Activated effector memory CD4-positive, alpha-beta T cell treated with Interleukin-2 at 50 U/mL for 16 hours (primary cell): ENCODE results near the gene TSNAX.

ENCODE experiments used
- DNase-seq: peaks from one replicate; pipeline ENCODE4 v3.0.0-alpha.2; 2020

TSNAX gene

DNA sequence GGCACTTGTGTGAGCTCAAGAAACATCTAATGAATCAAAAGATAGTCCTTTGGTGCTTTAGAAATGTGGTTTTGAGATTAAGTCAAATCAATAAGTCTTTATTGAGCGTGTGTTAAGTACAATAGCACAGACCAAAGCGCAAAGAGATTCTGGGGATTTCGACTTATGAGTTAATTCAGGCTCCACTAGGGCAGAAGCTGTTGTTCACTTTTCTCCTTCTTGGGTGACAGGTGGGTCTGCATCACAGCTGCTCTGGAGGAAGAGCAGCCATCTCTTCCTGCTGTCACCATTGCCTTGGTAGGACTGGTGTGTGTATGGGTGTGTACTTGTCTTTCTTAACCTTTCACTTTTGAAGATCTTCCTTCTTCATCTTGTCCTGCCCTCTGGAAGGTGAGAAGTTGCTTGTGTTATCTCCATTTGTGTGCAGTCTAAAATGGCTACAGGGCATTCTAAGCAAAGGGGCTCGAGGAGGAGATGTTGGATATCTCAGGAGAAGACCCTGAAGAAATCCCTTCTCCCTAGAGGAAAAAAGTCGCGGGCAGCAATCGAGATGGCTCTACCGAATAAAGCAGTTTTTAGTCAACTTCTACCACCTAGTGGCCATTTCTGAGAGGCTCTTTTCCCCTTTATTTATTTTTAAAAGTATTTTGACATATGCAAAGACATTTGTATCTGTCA lies 75.3 kb downstream of the TSNAX start:
- no peak for DNase-seq

DNA sequence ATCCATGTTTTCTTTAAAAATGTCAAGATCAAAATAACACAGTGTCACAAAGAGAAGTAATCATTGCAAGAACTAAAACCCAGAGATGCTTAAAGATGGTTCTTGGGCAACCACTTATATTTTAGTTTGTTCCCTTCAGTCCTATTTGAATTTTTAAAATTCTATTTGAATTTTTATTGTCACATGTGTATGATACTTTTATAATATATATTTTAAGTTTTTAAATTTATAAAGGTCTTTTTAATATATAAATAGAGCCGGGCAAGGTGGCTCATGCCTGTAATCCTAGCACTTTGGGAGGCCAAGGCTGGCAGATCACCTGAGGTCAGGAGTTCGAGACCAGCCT lies 75.8 kb downstream of the TSNAX start:
- DNase-seq: no peak

DNA sequence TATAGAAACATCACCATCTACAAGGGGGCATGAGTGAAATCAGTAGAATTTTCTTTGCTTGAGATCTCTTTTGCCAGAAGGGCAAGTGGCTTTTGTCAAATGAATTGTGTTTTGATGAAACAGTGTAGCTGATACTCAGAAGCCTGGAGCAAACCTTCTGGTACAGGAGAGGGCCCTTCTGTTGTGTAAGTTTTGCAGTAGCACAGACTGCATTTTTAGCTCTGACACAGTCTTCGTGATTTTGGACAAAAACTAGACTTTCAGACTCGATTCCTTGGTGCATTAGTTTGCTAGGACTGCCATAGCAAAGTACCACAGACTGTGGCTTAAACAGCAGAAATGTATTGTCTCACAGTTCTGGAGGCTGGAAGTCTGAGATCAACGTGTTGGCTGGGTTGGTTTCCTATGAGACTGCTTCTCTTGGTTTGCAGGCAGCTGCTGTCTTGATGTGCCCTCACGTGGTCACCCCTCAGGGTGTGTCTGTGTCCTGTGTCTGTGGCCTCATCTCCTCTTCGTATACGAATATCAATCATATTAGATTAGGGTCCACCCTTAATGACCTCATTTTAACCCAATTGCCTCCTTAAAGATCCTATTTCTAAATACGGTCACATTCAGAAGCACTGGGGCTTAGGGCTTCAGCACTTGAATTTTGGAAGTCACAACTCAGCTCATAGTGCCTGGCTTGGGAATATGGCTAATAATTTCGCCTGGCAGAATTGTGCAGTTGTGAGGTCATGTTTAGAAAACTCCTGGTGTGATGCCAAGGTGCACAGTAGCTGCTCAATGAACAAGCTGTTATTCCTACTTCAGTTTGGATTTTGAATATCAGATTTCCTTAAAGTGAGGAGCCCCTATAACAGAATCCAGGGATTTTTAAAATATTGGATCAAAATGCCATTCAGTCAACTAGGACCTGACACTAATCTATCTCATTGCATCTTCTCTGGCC lies 77.0 kb downstream of the TSNAX start:
- no peak for DNase-seq

DNA sequence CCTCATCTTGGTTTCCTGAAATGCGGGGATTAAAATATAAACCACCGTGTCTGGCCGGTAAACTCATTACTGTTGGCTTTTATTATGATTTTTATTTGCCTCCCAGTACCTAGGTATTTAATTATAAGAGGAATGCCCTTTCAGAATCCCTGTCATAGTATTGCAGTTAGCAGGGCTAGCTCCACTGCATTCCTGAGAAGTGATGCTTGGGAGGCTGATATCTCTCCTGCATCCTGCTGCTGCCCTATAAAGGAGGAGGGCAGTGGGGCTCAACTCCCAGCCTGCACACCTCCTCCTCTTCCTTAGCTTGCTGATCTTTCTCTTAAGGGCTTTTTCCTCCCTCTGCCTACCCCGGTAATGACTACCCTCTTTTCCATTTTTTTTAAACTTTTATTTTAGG lies 78.2 kb downstream of the TSNAX start:
- no peak for DNase-seq

DNA sequence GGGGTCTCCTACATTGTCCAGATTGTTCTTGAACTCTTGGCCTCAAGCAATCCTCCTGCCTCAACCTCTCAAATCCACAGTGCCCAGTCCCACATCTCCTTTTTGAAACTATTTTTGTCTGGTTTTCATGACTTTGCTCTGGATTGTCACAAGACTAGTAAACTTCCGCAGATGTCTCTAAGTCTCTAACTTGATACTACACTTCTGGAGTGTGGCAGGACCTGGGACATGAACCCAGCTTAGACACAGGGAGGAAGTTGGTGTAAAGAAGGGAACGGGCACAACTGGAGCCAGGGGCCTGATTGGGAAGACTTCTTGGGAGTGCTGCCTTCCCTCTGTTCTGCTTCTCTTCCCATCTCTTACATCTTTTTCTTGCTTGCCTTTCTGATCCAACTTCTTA lies 81.9 kb downstream of the TSNAX start:
- DNase-seq: no peak

GRCh38 chr1:231611111-231611510 lies 82.6 kb downstream of the TSNAX start:
- DNase-seq: no peak

DNA sequence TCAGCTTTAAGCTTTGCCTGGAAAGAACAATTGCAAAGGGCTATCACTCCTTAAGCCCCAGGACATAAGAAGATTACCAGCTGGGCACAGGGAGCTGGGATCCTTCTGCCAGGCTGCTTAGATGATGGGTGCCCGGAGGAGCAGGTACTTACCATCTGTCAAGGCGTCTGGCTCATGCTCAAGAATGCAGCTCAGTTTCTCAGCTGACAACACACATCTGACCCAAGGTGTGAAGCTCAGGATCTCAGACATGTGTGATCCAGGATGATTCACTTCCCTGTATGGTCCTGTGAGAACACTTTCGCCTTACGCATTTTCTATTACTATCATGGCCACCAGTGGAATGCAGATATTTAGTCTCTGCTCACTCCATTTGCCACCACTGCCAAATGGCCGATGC lies 83.4 kb downstream of the TSNAX start:
- no peak for DNase-seq

- DNase-seq: peak; percentile 45
These were observed 84.1 kb downstream of the TSNAX start for GRCh38 chr1:231612393-231613089.

DNA sequence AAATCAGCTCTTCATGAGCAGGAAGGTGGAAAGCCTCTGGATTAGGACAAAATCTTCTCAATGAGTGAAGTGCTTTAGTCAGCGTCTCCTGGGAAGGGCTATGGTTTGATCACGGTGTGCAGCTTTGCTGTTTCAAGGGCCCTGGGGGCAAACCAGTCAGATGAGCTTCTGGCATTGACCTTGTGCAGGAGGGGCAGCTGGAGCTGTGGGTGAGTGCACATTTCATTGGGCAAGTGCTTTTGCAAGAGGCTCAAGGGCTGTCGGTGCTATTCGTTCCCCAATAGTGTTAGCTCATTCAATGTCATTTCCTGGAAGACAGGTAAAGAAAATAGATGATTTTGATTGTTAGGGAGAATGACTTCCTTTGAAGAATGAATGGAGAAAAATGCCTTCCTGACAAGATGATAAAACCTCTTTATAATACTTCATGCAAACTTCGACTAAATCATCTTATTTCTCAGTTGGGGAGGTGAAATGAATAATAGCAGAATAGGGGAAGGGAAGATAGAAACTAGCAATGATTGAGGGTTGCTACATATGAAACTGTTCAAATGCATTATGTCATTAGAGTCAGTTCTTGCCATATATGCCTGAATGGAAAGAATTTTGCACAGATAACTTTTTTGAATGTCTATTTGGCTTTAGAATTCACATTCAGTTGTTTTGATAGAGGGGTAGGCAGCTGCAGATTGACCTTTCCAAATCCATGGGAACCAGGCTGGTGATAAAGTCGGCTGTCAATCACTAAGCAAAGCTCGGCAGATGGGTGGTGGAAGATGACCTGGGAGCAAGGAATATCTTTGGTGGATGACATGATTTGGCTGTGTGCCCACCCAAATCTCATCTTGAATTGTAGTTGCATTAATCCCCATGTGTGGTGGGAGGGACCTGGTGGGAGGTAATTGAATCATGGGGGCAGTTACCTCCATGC lies 85.2 kb downstream of the TSNAX start:
- DNase-seq: no peak
